DOHH2 (cell line): ENCODE data around the gene RIPK1.

Experiments used
- CTCF ChIP-seq: fragments of 200-600 bp; sonication (generic); IDR thresholded peaks from one replicate; pipeline ENCODE4 v1.5.1; 2014; ENCODE audit warnings: antibody characterized with exemption, mild to moderate bottlenecking, low read depth, low read length; ENCODE audit not compliant: poor library complexity, severe bottlenecking
- EZH2phosphoT487 ChIP-seq: fragments of 200-600 bp; sonication (generic); IDR thresholded peaks from 2 replicates; pipeline ENCODE4 v1.6.1; 2017; ENCODE audit warnings: borderline replicate concordance, mild to moderate bottlenecking, antibody characterized with exemption, low read length, moderate library complexity, mixed read lengths

DNA sequence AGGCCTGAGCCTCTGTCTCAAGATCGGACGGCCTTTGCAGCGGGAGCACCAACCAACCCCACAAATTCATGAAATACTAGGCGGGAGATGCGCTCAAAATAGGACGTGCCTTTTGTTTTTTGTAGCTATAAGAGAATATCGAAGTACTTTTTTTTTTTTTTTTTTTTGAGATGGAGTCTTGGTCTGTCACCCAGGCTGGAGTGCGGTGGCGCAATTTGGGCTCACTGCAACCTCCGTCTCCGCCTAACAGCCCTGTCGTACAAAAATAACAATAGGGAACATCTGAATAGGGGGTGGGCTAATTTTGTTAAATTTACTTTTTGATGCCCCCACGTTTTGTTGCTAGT is 94.9 kb downstream of the RIPK1 start:
- TF ChIP-seq CTCF (peak; percentile 24), EZH2phosphoT487 (no peak)
